Testis (tissue), 3 donors: ENCODE measurements around the gene TGFB1. TPM values are rescaled to one million over a fixed set of nuclear protein-coding genes. Genes with fewer than 3 reads are reported as not detected.

Experiments
- DNase-seq: peaks from one replicate; pipeline ENCODE4 v3.0.0-alpha.2; 2019
- H3K27ac ChIP-seq, 2 donors: fragments of 200-600 bp; sonication (generic); one replicate each; pipeline ENCODE4 v1.5.1; 2019
- H3K27me3 ChIP-seq: fragments of 200-600 bp; sonication (generic); one replicate; pipeline ENCODE4 v1.5.1; 2019
- H3K36me3 ChIP-seq: fragments of 200-600 bp; sonication (generic); one replicate; pipeline ENCODE4 v1.5.1; 2017; ENCODE audit warnings: low read depth; ENCODE audit errors: missing control alignments
- H3K4me1 ChIP-seq: fragments of 200-600 bp; sonication (generic); one replicate; pipeline ENCODE4 v1.5.1; 2019
- H3K4me3 ChIP-seq, 2 donors: fragments of 200-600 bp; sonication (generic); one replicate each; pipeline ENCODE4 v1.5.1; 2017 to 2019
- H3K9me3 ChIP-seq: fragments of 200-600 bp; sonication (generic); one replicate; pipeline ENCODE4 v1.5.1; 2017
- POLR2A ChIP-seq: fragments of 450-650 bp; IDR thresholded peaks from one replicate; pipeline ENCODE4 v1.6.1; 2017; ENCODE audit warnings: antibody characterized with exemption, mild to moderate bottlenecking, moderate library complexity
- WGBS, 2 donors: methylation state at CpG; one replicate each; pipeline ENCODE4 v1.1.5; 2018; 5-methylcytosine and 5-hydroxymethylcytosine counted together
- intact Hi-C: fragments of 100-400 bp; cut with DNase I; formaldehyde crosslinking; loops from one replicate; pipeline ENCODE4 v1.15.1; 2023; ENCODE audit warnings: low total_unique reads
- polyA plus RNA-seq: library from polyadenylated mRNA; stranded (reverse); fragments of 350-450 nt; fragmentation: Illumina TruSeq; extraction: RNeasy Lipid Tissue Mini Kit (QIAGEN cat#74804); gene quantifications from one replicate; pipeline ENCODE4 v1.2.3, GENCODE V29; 2014; ENCODE audit warnings: low read depth, low replicate concordance; ENCODE audit not compliant: insufficient read depth
- total RNA-seq, 2 donors: library from RNA; depleted of rRNA; stranded (reverse); fragments of >200 nt; gene quantifications; one replicate each; pipeline ENCODE4 v1.2.3, GENCODE V29; 2016
- TF ChIP-seq, protein P1 (sequence below), 3 experiments: fragments of 450-650 bp in 2 of 3; fragments of 200-600 bp in 1 of 3; sonication (generic) in 1 of 3; IDR thresholded peaks; one replicate each; pipeline ENCODE4 v1.5.1; 2016 to 2019; ENCODE audit warnings: antibody characterized with exemption in 3 of 3, mild to moderate bottlenecking in 2 of 3, moderate library complexity in 1 of 3

The TGFB1 gene
- total and polyA plus RNA-seq, 3 donors from 2014 or later: 12.7 to 19.8 (median 17.0) TPM

DNA sequence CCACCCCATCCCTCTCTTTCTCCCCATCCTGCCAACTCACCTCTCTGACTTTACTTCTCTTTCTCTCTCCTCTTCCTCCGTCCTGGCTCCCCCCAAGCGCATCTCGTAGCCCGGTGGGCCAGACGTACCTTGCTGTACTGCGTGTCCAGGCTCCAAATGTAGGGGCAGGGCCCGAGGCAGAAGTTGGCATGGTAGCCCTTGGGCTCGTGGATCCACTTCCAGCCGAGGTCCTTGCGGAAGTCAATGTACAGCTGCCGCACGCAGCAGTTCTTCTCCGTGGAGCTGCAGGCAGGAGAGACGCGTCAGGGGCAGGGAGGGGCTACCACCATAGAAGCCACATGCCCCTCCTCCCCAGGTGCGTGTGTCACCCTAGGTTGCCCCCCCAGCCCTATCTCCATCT is 21.7 kb downstream of the TGFB1 start:
- Histone ChIP-seq H3K36me3 (no peaks in the 10 kb centered on the region), H3K27ac (no peak overlapping the region), H3K4me1 (no peaks in the 10 kb centered on the region), H3K27me3 (no peaks in the 10 kb centered on the region), H3K4me3 (no peak overlapping the region), H3K9me3 (no peaks in the 10 kb centered on the region)
- DNase-seq: no peak
- TF ChIP-seq, protein P1, sequence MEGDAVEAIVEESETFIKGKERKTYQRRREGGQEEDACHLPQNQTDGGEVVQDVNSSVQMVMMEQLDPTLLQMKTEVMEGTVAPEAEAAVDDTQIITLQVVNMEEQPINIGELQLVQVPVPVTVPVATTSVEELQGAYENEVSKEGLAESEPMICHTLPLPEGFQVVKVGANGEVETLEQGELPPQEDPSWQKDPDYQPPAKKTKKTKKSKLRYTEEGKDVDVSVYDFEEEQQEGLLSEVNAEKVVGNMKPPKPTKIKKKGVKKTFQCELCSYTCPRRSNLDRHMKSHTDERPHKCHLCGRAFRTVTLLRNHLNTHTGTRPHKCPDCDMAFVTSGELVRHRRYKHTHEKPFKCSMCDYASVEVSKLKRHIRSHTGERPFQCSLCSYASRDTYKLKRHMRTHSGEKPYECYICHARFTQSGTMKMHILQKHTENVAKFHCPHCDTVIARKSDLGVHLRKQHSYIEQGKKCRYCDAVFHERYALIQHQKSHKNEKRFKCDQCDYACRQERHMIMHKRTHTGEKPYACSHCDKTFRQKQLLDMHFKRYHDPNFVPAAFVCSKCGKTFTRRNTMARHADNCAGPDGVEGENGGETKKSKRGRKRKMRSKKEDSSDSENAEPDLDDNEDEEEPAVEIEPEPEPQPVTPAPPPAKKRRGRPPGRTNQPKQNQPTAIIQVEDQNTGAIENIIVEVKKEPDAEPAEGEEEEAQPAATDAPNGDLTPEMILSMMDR (IDR thresholded peaks at IDR 0.05): no peak
- TF ChIP-seq POLR2A: no peak
- intact Hi-C loops: no loop called here
- 63 to 88% methylated on average over 16 of the region's 16 CpGs for WGBS, 2 donors

DNA sequence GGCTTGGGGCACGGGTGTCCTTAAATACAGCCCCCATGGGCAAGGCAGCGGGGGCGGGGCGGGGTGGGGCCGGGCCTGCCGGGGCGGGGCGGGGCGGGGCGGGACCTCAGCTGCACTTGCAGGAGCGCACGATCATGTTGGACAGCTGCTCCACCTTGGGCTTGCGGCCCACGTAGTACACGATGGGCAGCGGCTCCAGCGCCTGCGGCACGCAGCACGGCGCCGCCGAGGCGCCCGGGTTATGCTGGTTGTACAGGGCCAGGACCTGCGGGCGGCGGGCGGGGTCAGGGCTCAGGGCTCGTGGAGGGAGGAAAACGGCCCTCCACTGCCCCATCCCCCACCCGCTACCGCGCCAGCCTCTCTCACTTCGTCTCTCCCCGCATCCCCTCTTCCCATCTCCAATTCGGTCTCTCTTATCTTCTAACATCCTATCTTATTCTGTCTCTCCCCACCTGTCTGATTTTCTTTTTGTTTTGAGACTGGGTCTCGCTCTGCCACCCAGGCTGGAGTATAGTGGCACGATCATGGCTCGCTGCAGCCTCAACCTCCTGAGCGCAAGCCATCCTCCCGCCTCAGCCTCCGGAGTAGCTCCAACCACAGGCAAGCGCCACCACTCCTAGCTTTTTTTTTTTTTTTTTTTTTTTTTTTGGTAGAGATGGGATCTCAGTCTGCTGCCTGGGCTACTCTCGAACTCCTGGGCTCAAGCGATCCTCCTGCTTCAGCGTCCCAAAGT is 22.6 kb downstream of the TGFB1 start:
- Histone ChIP-seq H3K4me3 (no peak overlapping the region), H3K4me1 (peaks cover 3% of the 10 kb centered on the region), H3K36me3 (no peaks in the 10 kb centered on the region), H3K9me3 (no peaks in the 10 kb centered on the region), H3K27ac (no peak overlapping the region), H3K27me3 (no peaks in the 10 kb centered on the region)
- intact Hi-C loops: no loop called here
- 60 to 66% methylated on average over 17 to 47 of the region's 47 CpGs for WGBS, 2 donors
- no peak for DNase-seq
- TF ChIP-seq, protein P1 (IDR thresholded peaks at IDR 0.05): no peak
- no peak for TF ChIP-seq POLR2A

DNA sequence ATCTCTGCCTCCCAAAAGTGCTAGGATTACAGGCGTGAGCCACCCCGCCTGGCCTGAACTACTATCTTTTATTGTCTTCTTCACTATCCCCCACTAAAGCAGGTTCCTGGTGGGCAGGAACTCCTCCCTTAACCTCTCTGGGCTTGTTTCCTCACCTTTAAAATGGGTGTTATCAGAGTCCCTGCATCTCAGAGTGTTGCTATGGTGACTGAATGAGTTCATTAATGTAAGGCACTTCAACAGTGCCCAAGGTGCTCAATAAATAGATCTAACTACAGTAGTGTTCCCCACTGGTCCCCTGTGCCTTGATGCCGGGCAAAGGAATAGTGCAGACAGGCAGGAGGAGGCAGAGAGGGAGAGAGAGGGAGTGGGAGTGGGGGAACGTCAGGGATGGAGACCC is 23.2 kb downstream of the TGFB1 start:
- DNase-seq: no peak
- intact Hi-C loops: no loop called here
- 70 to 73% methylated on average over 4 of the region's 4 CpGs for WGBS, 2 donors
- no peak overlapping the region for H3K27ac ChIP-seq
- TF ChIP-seq POLR2A: no peak
- TF ChIP-seq, protein P1 (IDR thresholded peaks at IDR 0.05): no peak
- H3K36me3 ChIP-seq: no peaks in the 10 kb centered on the region
- peaks cover 10% of the 10 kb centered on the region for H3K4me1 ChIP-seq
- no peaks in the 10 kb centered on the region for H3K9me3 ChIP-seq
- no peak overlapping the region for H3K4me3 ChIP-seq
- no peaks in the 10 kb centered on the region for H3K27me3 ChIP-seq

DNA sequence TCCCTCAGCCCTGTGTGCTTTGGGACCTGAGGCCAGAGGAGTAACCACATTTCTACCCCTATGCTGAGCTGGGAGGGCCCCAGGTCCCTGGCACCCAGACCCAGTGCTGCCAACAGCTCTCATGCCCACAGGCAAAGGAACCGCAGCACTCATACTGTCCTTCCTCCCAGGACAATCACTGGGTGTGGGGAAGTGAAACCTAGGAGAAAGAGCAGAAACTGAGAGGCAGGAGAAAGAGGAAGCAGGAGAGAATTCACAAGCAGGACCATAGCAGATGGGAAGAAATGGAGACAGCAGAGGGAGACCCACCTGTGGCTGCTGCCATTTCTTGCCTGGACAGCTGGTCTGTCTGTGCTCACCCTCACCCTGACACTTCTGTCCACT is 24.9 kb downstream of the TGFB1 start:
- no peak overlapping the region for H3K27ac ChIP-seq
- TF ChIP-seq, protein P1 (IDR thresholded peaks at IDR 0.05): no peak
- TF ChIP-seq POLR2A: no peak
- 91 to 93% methylated on average over 1 of the region's 1 CpG for WGBS, 2 donors
- DNase-seq: no peak
- intact Hi-C loops: no loop called here
- H3K27me3 ChIP-seq: no peaks in the 10 kb centered on the region
- no peaks in the 10 kb centered on the region for H3K9me3 ChIP-seq
- peaks cover 26% of the 10 kb centered on the region for H3K4me1 ChIP-seq
- no peaks in the 10 kb centered on the region for H3K36me3 ChIP-seq
- H3K4me3 ChIP-seq: no peak overlapping the region
